Stomach (tissue), 4 donors: Measurements from ENCODE around the gene USP46.

ENCODE experiments used
- POLR2AphosphoS5 ChIP-seq, 3 donors: sonication (generic); formaldehyde crosslinking; IDR thresholded peaks; one replicate each; pipeline ENCODE4 v1.6.1; 2016; ENCODE audit warnings: antibody characterized with exemption in 3 of 3
- TF ChIP-seq, protein P1 (sequence below), 7 experiments: fragments of 450-650 bp in 4 of 7; fragments of 200-600 bp in 3 of 7; sonication (generic) in 3 of 7; IDR thresholded peaks; one replicate each; pipeline ENCODE4 v1.5.1; 2016 to 2019; ENCODE audit warnings: antibody characterized with exemption in 7 of 7, control low read depth in 2 of 7, mild to moderate bottlenecking in 1 of 7

DNA sequence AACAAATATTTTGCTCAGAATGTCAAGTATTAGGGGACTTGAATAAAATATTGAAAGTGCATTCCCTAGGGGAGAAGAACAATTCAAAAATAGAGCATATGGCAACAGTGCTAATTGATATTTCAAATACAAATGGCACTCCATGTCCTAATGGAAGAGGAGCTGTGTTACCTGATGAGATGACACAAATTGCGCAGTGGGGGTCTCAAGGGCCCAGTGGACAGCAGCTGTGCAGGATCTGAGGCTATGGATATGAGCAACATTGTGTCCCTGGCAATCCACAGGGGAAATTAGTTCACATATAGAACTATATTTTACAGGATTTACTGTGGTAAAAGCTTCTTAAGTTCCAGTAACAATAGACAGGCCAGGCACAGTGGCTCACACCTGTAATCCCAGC lies 17.4 kb upstream of the USP46 start:
- no peak for TF ChIP-seq POLR2AphosphoS5 (IDR thresholded peaks at IDR 0.05)
- TF ChIP-seq, protein P1, sequence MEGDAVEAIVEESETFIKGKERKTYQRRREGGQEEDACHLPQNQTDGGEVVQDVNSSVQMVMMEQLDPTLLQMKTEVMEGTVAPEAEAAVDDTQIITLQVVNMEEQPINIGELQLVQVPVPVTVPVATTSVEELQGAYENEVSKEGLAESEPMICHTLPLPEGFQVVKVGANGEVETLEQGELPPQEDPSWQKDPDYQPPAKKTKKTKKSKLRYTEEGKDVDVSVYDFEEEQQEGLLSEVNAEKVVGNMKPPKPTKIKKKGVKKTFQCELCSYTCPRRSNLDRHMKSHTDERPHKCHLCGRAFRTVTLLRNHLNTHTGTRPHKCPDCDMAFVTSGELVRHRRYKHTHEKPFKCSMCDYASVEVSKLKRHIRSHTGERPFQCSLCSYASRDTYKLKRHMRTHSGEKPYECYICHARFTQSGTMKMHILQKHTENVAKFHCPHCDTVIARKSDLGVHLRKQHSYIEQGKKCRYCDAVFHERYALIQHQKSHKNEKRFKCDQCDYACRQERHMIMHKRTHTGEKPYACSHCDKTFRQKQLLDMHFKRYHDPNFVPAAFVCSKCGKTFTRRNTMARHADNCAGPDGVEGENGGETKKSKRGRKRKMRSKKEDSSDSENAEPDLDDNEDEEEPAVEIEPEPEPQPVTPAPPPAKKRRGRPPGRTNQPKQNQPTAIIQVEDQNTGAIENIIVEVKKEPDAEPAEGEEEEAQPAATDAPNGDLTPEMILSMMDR (IDR thresholded peaks at IDR 0.05), result no peak
